GM18502 (cell line): ENCODE measurements around the gene TTC7B.

Experiments used
- ATAC-seq: cut with Tn5 transposase; IDR thresholded peaks from one replicate; pipeline ENCODE4 v1.9.1; 2021; ENCODE audit warnings: mild to moderate bottlenecking; ENCODE audit not compliant: unreplicated experiment, poor library complexity

TTC7B gene

GRCh38 chr14:90654831-90655276 is 161.4 kb downstream of the TTC7B start:
- ATAC-seq = no peak

- ATAC-seq = no peak
These were observed 163.6 kb downstream of the TTC7B start for GRCh38 chr14:90652626-90653025.

GRCh38 chr14:90651976-90652560 is 164.2 kb downstream of the TTC7B start:
- ATAC-seq = no peak

DNA sequence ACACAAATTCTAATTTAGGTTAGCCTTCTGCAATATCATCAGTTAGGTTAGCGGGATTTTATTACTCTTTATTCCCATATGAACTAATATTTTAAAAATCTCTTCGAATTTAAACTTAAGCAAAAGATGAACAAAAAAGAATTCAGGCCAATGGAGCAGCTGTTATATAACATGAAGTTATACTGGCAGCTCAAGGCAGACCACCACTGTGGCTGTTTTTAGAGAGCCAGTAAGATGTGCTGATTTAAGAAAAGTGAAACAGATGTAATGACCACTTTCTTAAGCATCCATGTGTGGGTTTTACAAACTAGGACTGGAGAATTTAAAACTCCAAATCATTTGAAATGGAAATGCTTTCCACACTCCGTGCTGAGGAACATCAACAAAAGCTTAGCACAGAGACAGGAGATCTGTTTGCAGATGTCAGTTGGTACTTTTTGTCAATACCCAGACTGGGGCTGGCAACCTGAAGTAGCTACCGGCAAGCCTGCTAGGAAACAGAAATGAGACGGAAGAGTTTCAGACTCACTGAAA is 164.9 kb downstream of the TTC7B start:
- ATAC-seq = no peak

- no peak for ATAC-seq
These were observed 166.6 kb downstream of the TTC7B start for GRCh38 chr14:90649557-90650135.

- no peak for ATAC-seq
These were observed 167.1 kb downstream of the TTC7B start for GRCh38 chr14:90649083-90649482.

DNA sequence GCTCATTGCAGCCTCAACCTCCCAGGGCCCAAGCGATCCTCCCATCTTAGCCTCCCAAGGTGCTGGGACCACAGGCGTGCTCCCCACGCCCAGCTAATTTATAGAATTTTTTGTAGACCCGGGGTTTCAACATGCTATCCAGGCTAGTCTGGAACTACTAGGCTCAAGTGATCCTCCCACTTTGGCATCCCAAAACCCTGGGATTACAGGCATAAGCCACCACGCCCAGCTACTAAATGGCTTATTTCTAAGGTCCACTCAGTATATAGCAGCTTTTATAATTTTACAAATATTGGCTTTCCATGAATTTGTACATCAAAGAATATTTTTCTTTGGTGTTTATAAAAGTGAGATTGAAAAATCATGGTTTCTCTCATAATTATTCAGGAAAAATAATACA is 167.8 kb downstream of the TTC7B start:
- ATAC-seq = no peak

DNA sequence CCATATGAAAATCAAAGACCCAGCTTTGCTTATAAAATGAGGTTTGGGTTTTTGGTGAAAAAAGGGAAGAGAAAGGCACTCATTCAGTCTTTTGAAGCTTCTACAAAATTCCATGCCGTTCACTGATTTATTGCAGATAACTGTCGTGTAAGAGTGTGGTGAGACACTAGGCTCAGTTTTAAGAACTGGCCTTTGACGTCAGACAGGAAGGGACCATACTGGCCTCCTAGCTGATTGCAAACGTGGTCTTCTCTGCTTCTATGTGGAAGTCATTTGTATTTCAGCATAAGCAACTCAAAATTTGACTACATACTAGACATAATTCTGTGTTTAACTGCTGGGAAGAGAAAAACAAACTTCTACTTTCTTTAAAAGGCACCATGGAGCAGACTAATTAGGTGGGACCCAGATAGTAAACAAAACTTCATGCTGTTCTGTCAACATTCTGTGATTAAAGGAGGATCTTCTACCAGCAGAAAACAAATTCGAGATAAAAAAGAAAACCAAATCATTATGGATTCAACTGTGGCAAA is 168.7 kb downstream of the TTC7B start:
- ATAC-seq = no peak

- no peak for ATAC-seq
These were observed 170.3 kb downstream of the TTC7B start for GRCh38 chr14:90645842-90646443.

DNA sequence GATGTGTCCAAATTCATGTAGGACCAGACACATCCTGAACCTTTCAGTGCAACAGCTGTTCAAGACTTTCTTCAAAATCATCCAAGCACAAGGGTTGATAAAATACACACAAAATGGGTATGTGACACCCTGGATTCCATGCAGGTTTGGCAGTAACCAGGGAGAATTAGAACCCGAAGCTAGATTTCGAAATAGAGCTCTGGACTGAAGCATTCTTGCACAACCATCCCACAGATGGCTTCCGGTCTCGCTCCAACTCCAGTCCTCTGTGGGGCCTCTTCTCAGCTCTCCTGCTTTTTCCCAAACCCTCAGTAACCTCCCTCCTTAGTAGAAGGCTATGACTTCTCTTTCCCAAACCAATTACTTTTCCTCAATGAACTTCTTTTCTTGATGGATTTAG is 171.3 kb downstream of the TTC7B start:
- ATAC-seq = no peak

DNA sequence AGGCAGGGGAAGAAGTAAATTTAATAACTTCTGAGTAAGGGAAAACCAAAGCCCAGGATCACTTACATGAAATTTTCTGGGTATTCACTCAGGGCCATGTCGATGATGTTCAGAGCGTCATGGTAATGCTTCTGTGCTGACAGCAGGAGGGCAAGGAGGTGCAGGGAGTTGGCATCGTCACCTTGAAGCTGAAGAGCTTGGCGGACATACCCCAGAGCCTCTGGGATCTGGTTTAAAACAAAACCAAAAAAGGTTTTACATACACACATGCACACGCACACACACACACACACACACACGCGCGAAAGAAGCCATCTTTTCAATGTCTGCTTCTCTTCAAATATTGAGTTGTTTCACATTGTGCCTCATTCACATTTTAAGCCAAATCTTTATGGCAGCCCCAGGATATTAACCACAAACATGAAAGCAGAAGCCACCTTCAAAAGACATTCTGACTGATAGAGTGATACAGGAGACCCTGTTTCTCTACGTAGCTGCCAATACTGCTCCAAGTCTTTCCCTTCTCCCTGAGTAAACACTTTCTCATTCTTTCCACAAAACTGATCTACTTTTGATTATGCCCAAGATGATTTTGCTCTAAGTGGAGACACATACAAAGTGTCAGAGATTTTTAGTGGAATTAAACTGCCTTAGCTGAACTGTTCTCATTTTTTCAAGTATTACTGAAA is 172.1 kb downstream of the TTC7B start:
- no peak for ATAC-seq

GRCh38 chr14:90642244-90642717 is 173.9 kb downstream of the TTC7B start:
- ATAC-seq = no peak

- ATAC-seq = no peak
These were observed 174.5 kb downstream of the TTC7B start for GRCh38 chr14:90641615-90642243.

- no peak for ATAC-seq
These were observed 175.1 kb downstream of the TTC7B start for GRCh38 chr14:90641168-90641567.

GRCh38 chr14:90639641-90640040 is 176.6 kb downstream of the TTC7B start:
- ATAC-seq = no peak

GRCh38 chr14:90632871-90633270 is 183.4 kb downstream of the TTC7B start:
- no peak for ATAC-seq

DNA sequence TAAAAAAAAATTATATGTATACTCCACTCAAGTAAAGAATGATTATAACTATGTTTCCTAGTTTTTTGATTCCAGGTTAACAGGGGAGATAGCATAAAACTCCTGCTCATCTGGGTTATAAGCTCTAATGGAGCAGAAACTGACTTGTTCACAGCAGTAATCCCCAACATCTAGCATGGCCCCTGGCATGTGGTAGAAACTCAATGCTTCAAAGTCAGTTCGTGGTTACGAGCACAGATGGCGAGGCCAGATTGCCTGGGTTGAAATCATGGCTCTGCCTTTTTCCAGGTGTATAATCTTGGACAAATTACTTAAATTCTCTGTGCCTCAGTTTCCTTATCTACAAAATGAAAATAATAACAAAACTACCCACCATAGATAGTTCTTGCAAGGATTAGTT is 183.8 kb downstream of the TTC7B start:
- no peak for ATAC-seq

DNA sequence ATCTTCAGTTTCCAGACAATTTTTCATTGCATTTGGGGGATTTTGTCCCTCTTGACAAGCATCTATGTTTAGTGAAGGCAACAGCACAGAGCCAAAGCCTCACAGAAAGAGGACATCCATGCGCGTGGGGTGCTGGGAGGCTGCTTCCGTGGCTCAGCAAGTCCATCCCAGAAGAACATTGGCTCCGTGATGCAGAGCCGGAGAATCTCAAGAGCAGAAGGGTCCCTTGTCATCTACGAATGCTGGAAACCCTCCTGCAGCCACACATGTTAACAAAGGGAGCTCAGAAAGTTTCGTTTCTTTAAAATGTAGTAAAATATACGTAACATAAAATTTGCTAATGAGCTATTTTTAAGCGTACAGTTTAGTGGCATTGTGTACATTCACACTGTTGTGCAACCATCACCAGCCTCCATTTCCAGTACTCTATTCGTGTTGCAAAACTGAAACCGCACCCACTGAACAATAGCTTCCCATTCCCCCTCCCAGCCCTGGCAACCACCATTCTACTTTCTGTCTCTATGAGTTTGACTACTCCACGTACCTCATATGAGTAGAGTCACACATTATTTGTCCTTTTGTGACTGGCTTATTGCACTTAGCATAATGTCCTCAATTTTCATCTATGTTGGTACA is 185.9 kb downstream of the TTC7B start:
- ATAC-seq = no peak

- ATAC-seq = no peak
These were observed 186.8 kb downstream of the TTC7B start for GRCh38 chr14:90629471-90629870.

GRCh38 chr14:90628825-90629224 is 187.4 kb downstream of the TTC7B start:
- ATAC-seq = no peak
